ENCODE data around the gene PSD4.
A peak's percentile ranks its signal among the peaks of the same experiment; 100 is the strongest.

The PSD4 gene

DNA sequence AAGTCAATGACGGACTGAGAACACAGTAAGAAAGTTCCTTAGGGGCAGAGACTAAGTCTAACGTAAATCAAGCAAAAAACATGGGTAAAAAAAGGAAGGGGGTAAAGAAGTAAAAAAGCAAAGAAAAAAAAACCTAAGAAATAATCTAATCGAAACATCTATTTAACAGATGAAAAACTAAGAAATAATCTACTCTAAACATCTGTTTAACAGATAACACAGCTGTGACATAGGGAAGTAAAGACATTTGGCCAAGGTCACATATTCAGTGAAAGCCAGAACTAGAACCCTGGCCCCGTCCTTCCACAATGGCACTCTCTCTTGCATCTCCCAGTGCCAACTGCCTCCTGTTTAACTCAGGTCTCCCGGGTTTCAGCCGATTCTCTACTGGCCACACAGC, 48.1 kb downstream of the PSD4 start:
- DNase-seq (ENCODE audit: low read depth in 3 of 3) = no peak

- no peak for DNase-seq (ENCODE audit: low read depth in 3 of 3)
Observed at GRCh38 chr2:113223813-113224212, 50.0 kb downstream of the PSD4 start.

- no peak for DNase-seq (ENCODE audit: low read depth in 3 of 3)
Observed at GRCh38 chr2:113224647-113225236, 51.0 kb downstream of the PSD4 start.

DNA sequence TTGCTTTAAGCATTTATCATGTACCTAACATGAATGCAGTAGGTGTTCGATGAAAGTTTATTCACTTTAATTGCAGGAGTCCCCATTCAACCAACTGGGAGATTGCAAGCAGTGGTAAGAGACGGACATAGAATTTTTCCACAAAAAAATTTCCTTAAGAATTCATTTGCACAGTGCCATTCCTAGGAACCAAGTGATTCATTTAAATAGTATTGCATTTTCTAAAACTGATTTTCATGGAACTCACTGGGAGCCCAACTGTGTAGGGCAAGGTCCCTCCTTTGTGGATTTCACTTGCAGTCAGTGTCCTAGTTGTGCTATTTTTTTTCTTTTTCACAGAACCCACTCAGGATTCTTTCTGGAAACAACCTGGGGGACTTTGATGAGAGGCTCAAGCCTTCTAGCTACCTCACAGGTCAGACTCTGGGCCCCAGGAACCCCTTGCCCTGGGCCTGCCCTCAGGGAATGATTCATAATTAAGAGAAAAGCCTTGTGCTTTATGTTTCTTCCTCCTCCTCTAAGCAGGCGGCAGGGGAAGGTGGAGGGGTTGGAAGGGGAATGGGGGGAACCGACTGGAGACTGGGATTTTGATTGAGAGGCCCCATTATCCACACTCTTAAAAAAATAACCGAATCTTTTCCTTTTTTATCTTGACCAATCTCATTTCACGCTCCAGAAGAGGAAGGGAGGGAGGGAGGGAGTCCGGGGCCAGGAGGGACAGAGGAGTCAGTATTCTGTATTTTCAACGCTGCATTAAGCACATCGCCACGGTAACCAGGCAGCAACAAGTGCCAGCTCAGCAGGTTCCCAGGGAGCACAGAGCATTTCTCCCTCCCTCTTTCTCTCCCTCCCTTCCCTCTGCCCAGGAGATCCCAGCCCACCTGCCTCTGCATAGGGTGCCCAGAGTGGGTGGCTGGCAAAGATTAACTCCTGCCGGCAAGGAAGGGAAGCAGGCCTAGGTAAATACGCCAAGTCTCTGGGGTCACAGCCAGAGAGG, 51.8 kb downstream of the PSD4 start:
- no peak for DNase-seq (ENCODE audit: low read depth in 3 of 3)

DNA sequence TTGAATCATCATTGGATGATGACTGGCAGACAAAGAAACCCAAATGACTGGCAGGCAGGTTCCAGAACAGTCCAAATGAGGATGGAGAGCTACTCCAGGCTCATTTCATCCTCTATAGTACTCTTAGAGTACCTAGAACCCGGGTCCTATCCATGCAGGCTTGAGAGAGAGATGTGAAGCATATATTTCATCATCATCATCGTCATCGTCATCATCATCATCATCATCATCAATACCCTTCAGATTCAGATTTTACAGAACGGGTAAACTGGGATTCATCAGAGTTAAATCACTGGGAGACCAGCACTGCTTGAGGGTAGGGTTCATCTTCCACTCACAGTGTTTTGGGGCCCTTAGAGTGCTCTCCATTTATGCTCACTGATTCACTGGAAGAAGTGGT, 52.7 kb downstream of the PSD4 start:
- DNase-seq (ENCODE audit: low read depth in 3 of 3) = no peak

GRCh38 chr2:113227290-113227689, 53.5 kb downstream of the PSD4 start:
- DNase-seq (ENCODE audit: low read depth in 3 of 3) = no peak

DNA sequence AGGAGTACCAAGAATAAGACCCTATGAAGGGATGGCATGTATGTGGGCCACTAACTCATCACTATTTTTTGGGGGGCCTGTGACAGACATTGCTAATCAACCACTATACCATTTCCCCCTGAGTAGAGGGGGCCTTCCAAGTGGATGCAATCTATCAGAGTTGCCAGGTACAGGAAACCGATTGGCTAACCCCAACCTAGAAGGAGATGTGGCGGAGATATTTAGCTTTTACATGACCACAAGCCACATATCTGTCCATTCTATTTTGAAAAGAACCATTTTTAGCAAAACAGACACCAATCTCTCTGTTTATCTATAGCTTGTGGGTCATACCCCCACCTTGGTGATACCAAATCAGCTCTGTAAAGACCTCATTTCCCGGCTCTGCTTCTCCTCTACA, 53.9 kb downstream of the PSD4 start:
- no peak for DNase-seq (ENCODE audit: low read depth in 3 of 3)

DNA sequence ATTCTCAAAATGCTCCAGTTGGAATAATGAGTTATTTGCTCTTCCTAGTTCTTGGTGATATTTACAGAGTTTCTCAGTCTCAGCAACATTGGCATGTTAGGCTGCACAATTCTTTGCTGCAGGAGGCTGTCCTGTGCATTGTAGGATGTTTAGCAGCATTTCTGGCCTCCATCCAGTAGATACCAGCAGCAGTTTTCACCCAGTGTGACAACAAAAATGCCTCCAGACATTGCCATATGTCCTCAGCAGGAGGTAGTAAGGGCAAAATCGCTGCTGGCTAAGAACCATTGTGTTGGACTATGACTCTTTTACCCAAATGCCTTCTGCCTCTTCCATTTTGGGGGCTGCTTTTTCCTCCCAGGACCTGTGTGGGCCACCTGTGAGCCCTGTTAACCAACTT, 54.6 kb downstream of the PSD4 start:
- DNase-seq (ENCODE audit: low read depth in 3 of 3) = no peak

DNA sequence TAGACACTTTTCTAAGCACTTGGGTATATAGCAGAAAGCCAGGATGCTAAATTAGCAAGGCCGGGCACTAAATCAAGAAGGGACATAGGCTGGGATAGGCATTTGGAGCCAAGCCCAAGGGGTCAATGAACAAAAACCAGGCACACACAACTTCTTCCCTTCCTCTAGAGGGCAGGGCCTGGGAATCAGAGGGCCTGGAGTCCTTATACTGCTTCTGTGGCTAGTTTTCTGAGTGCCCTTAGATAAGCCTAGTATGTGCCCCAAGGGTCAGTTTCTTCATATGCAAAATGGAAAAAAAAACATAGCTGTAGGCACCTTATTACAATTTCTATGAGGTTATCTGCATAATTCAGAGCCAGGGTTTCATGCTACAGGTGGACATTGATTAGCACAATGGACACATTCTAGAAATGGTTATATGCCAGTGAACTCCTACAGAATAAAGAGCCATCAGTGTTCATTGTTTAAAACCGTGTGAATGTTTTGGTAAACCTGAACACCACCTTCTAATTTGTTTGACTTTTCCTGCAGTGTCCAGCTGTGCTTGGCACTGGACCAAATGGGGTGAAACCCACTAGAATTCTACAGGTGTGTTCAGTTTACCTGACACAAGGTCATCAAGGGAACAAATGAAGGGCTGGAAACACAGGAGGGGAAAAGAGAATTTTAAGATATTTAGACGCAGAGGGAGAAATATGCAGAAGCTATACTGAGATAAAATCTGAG, 55.4 kb downstream of the PSD4 start:
- no peak for DNase-seq (ENCODE audit: low read depth in 3 of 3)

DNA sequence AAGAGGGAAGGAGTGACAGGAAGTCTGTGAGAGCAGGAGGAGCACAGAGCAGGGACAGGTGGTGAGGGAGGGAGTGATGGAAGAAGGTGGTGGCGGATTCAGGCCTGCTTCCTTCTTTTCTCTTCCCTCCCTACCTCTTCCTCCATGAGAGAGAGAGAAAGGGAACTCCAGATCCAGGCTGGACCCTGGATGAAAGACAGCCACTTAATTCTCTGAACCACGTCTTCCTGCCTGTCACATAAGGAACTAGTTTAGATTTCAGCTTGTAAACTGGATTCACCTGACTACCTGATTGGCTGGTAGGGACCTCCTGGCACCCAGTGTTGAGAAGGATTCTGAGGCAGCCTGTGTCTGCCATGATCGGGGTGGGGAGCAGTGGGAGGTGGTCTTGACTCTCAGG, 56.0 kb downstream of the PSD4 start:
- no peak for DNase-seq (ENCODE audit: low read depth in 3 of 3)

GRCh38 chr2:113230531-113230930, 56.8 kb downstream of the PSD4 start:
- no peak for DNase-seq (ENCODE audit: low read depth in 3 of 3)

DNA sequence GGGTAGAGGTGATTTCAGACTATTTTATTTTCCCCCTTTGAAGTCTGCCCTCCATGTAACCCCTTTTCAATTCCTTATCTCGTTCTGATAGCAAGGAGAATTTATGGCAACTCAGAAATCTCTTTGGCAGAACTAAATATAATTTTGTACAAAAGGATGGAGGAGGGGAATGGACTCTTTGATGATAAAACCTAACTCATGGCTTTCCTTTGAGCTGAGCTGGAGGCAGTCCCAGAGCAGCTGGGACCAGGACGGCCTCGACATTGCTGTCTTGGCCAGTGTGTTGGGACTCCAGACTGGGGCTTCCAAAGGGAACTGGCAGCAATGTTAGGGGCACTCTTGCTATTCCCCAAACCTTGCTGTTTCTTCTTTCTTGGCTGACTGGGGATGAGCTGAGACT, 57.3 kb downstream of the PSD4 start:
- DNase-seq (ENCODE audit: low read depth in 3 of 3) = no peak

DNA sequence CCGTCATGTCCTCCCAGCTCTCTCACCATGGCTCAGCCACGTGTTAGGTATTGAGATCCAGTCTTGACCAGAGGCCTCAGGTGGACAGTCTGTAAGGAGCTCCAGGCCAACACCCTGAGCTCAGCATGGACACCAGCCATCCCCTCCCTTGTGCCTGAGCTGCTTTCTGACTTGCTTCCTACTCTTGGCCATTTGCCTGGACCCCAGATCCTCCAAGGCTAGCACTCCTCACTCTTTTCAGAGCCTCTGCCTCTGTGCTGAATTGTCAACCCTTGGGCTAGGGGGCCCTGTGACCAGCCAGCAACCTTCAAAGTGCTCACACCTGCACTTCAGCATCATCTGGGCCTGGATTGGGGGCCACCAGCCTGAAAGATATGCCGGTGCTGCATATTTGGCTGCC, 58.4 kb downstream of the PSD4 start:
- DNase-seq (ENCODE audit: low read depth in 3 of 3) = no peak

- DNase-seq (ENCODE audit: low read depth in 3 of 3) = no peak
Observed at GRCh38 chr2:113232740-113233139, 59.0 kb downstream of the PSD4 start.

GRCh38 chr2:113233593-113234550, 60.1 kb downstream of the PSD4 start:
- DNase-seq (ENCODE audit: low read depth in 3 of 3) = no peak

DNA sequence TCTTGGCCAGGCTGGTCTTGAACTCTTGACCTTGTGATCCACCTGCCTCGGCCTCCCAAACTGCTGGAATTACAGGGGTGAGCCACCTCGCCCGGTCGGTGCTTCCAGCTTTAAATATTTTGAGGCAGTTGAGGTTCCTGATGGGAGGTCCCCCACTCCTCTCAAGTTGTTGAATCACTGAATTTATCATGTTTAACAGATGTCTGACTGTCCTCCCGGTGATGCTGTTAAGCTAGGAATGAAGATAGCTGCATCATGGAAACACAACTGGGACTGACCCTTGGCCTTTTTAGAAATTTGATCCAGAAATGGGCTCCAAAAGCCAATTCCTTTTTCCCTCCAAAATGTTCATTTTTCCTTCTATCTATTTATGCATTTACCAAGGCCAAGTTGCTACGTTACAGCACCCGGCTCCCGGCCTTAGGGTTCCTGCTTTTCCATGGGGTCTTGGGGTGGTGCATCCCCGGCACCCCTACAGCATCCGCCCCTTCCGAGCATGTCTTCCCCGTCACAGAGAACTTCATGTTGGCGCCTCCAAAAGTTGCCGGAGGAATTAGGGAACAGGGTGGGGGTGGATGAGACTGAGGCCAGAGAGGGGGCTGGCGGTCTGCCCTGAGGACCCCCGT, 61.1 kb downstream of the PSD4 start:
- DNase-seq (ENCODE audit: low read depth in 3 of 3) = no peak

- peak; percentile 35 to 42 (median 38) for DNase-seq (ENCODE audit: low read depth in 3 of 3)
Observed at GRCh38 chr2:113235347-113236226, 61.8 kb downstream of the PSD4 start.

- no peak for DNase-seq (ENCODE audit: low read depth in 3 of 3)
Observed at GRCh38 chr2:113236367-113237159, 62.8 kb downstream of the PSD4 start.

DNA sequence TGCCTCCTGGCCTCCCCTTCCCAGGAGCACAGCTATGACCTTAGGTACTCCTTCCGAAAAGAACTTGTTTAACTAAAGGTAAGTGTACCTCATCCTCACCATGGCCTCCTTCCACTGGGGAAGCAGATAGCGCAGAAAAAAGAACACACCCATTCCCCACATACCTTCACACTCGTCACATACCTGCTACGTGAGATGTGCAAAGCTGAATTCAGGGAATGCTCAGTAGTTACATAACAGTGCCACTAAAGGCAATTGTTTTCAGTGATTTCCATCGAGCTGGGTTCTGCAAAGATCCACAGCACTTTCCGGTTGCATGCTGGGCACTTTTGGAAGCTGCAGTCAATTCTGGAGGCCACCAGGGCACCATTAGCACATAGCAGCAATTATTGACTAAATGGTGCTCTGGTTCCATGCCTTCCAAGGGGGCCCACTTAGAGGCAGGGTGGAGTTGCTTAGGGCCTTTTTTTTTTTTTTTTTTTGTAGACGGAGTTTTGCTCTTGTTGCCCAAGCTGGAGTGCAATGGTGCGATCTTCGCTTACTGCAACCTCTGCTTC, 63.9 kb downstream of the PSD4 start:
- no peak for DNase-seq (ENCODE audit: low read depth in 3 of 3)

Data from stimulated activated CD4-positive, alpha-beta T cell treated with anti-CD3 and anti-CD28 coated beads, TNF-alpha, amount 100 ng/mL, for 4 hours (primary cell).